H1 (cell line): ENCODE measurements around the gene CNBD2.

ENCODE experiments used
- CTCF ChIP-seq, 3 experiments: IDR thresholded peaks; 1 replicate in 2 of 3; 2 replicates in 1 of 3; pipeline versions ENCODE4 v1.5.1 to v1.6.1; 2011; ENCODE audit warnings: low read length in 3 of 3, mild to moderate bottlenecking in 3 of 3, inconsistent platforms in 2 of 3, low read depth in 1 of 3, moderate library complexity in 1 of 3; ENCODE audit not compliant: insufficient read depth in 1 of 3; ENCODE audit errors: control extremely low read depth in 1 of 3
- EZH2 ChIP-seq: fragments of 200-600 bp; sonication (generic); IDR thresholded peaks from 2 replicates; pipeline ENCODE4 v1.7.1; 2012; ENCODE audit warnings: low read depth, mild to moderate bottlenecking, moderate library complexity, low read length, inconsistent platforms; ENCODE audit not compliant: severe bottlenecking
- NANOG ChIP-seq: IDR thresholded peaks from 2 replicates; pipeline ENCODE4 v1.6.1; 2011; ENCODE audit warnings: low read length, low read depth, mild to moderate bottlenecking, inconsistent platforms; ENCODE audit not compliant: insufficient read depth, poor library complexity, severe bottlenecking
- POLR2A ChIP-seq, 2 experiments: IDR thresholded peaks; 1 replicate in 1 of 2; 2 replicates in 1 of 2; pipeline ENCODE4 v1.6.1; 2011; ENCODE audit warnings: low read depth in 2 of 2, low read length in 2 of 2, mild to moderate bottlenecking in 2 of 2; ENCODE audit errors: control extremely low read depth in 1 of 2
- SP1 ChIP-seq: IDR thresholded peaks from 2 replicates; pipeline ENCODE4 v1.6.1; 2011; ENCODE audit warnings: low read depth, low read length
- SRF ChIP-seq: IDR thresholded peaks from 2 replicates; pipeline ENCODE4 v1.6.1; 2011; ENCODE audit warnings: mild to moderate bottlenecking, low read depth, low read length, moderate library complexity
- TEAD4 ChIP-seq: IDR thresholded peaks from 2 replicates; pipeline ENCODE4 v1.6.1; 2012; ENCODE audit warnings: low read depth, low read length, inconsistent platforms, mixed read lengths

GRCh38 chr20:36036688-36037087, 68.3 kb downstream of the CNBD2 start:
- no peak for TF ChIP-seq CTCF (IDR thresholded peaks at IDR 0.05; ENCODE audit: control extremely low read depth in 1 of 3, insufficient read depth in 1 of 3, low read depth in 1 of 3, low read length in 3 of 3)
- no peak for TF ChIP-seq POLR2A (IDR thresholded peaks at IDR 0.05; ENCODE audit: control extremely low read depth in 1 of 2, low read depth in 2 of 2, low read length in 2 of 2)
- no peak for TF ChIP-seq EZH2
- no peak for TF ChIP-seq TEAD4
- no peak for TF ChIP-seq NANOG
- no peak for TF ChIP-seq SP1
- TF ChIP-seq SRF, result no peak
